Endodermal cell (in vitro differentiated cells): ENCODE data around the gene TNFRSF14. TPM values are rescaled to one million over a fixed set of nuclear protein-coding genes. Genes with fewer than 3 reads are reported as not detected.

ENCODE experiments used
- DNase-seq: peaks from one replicate; pipeline ENCODE4 v3.0.0-alpha.2; 2017
- H3K27ac ChIP-seq: 2 replicates; pipeline ENCODE4 v1.5.1; 2013; ENCODE audit warnings: mild to moderate bottlenecking, low read depth, low read length, moderate library complexity
- H3K27me3 ChIP-seq: 2 replicates; pipeline ENCODE4 v1.6.1; 2013; ENCODE audit warnings: mild to moderate bottlenecking, low read length, moderate library complexity; ENCODE audit not compliant: insufficient read depth, control insufficient read depth, poor library complexity, severe bottlenecking
- H3K36me3 ChIP-seq: 2 replicates; pipeline ENCODE4 v1.7.0; 2013; ENCODE audit warnings: mild to moderate bottlenecking, low read length, moderate library complexity; ENCODE audit not compliant: control insufficient read depth, insufficient read depth
- H3K4me1 ChIP-seq: one replicate; pipeline ENCODE4 v1.7.0; 2013; ENCODE audit warnings: low read length; ENCODE audit not compliant: control insufficient read depth, insufficient read depth
- H3K4me3 ChIP-seq: 2 replicates; pipeline ENCODE4 v1.5.1; 2013; ENCODE audit warnings: mild to moderate bottlenecking, low read length, moderate library complexity
- H3K9ac ChIP-seq: 2 replicates; pipeline ENCODE4 v1.6.1; 2013; ENCODE audit warnings: mild to moderate bottlenecking, low read length, moderate library complexity; ENCODE audit not compliant: poor library complexity, severe bottlenecking; ENCODE audit errors: extremely low read depth
- H3K9me3 ChIP-seq: 2 replicates; pipeline ENCODE4 v1.6.1; 2013; ENCODE audit warnings: mild to moderate bottlenecking, low read length, moderate library complexity; ENCODE audit not compliant: control insufficient read depth
- H3K27ac Mint-ChIP-seq: 2 replicates; pipeline ENCODE4 v1.8.0; 2020; ENCODE audit warnings: mixed read lengths
- H3K27me3 Mint-ChIP-seq: 2 replicates; pipeline ENCODE4 v1.8.0; 2021; ENCODE audit warnings: mild to moderate bottlenecking, mixed read lengths; ENCODE audit not compliant: insufficient read depth
- H3K36me3 Mint-ChIP-seq: 2 replicates; pipeline ENCODE4 v1.8.0; 2020; ENCODE audit warnings: low read depth, mixed read lengths
- H3K4me1 Mint-ChIP-seq: 2 replicates; pipeline ENCODE4 v1.8.0; 2020; ENCODE audit warnings: mixed read lengths
- H3K4me3 Mint-ChIP-seq: 2 replicates; pipeline ENCODE4 v1.8.0; 2020; ENCODE audit warnings: mild to moderate bottlenecking, moderate library complexity, mixed read lengths
- H3K9me3 Mint-ChIP-seq: 2 replicates; pipeline ENCODE4 v1.8.0; 2020; ENCODE audit warnings: mild to moderate bottlenecking, mixed read lengths
- CTCF ChIP-seq: fragments of 200-600 bp; sonication (generic); conservative IDR thresholded peaks from 2 replicates; pipeline ENCODE4 v1.5.0; 2021; ENCODE audit warnings: antibody characterized with exemption, mild to moderate bottlenecking
- WGBS, 2 experiments: methylation state at CpG; one replicate each; pipeline versions ENCODE4 v1.1.5 to v1.1.7; 2013; ENCODE audit warnings: missing lambda C conversion rate in 2 of 2, mixed read lengths in 1 of 2; ENCODE audit not compliant: insufficient coverage in 1 of 2, insufficient read length in 1 of 2; 5-methylcytosine and 5-hydroxymethylcytosine counted together
- total RNA-seq, 2 donors: library from RNA; stranded (reverse); fragmentation: NEBNext Ultra II Directional in 1 of 2; extraction: Animal tissue kit (Norgen Biotek cat#: 25700) in 1 of 2; gene quantifications; 2 replicates in 1 of 2; 3 replicates in 1 of 2; pipeline ENCODE4 v1.2.1, GENCODE V29; 2021

The TNFRSF14 gene
- total RNA-seq, 2 donors from 2014 or later: 0.29 to 0.46 TPM

- H3K4me3 ChIP-seq: no peak overlapping the region
- peak overlapping the region; percentile 66 for H3K27ac ChIP-seq
- no peaks in the 10 kb centered on the region for H3K36me3 Mint-ChIP-seq
- H3K4me1 ChIP-seq: no peaks in the 10 kb centered on the region
- no peak overlapping the region for H3K9ac ChIP-seq
- WGBS, 2 experiments: 86 to 88% methylated on average over 13 to 24 of the region's 24 CpGs
- peak overlapping the region; percentile 44 for H3K27ac Mint-ChIP-seq
- no peak for DNase-seq
- no peak for TF ChIP-seq CTCF
- no peaks in the 10 kb centered on the region for H3K9me3 ChIP-seq
- peaks cover 4% of the 10 kb centered on the region for H3K4me1 Mint-ChIP-seq
- H3K27me3 Mint-ChIP-seq: no peaks in the 10 kb centered on the region
- H3K4me3 Mint-ChIP-seq: no peak overlapping the region
- H3K36me3 ChIP-seq: no peaks in the 10 kb centered on the region
- no peaks in the 10 kb centered on the region for H3K27me3 ChIP-seq
- H3K9me3 Mint-ChIP-seq: no peaks in the 10 kb centered on the region
These were observed 709 bp downstream of the TNFRSF14 start for GRCh38 chr1:2556678-2557481.

GRCh38 chr1:2557482-2558400, 1.6 kb downstream of the TNFRSF14 start:
- 91 to 92% methylated on average over 28 to 30 of the region's 30 CpGs for WGBS, 2 experiments
- no peaks in the 10 kb centered on the region for H3K36me3 ChIP-seq
- no peaks in the 10 kb centered on the region for H3K9me3 ChIP-seq
- Mint-ChIP-seq H3K4me1 (peaks cover 4% of the 10 kb centered on the region), H3K9me3 (no peaks in the 10 kb centered on the region), H3K27me3 (no peaks in the 10 kb centered on the region), H3K36me3 (no peaks in the 10 kb centered on the region), H3K27ac (no peak overlapping the region), H3K4me3 (no peak overlapping the region)
- no peak overlapping the region for H3K27ac ChIP-seq
- H3K4me1 ChIP-seq: peaks cover 4% of the 10 kb centered on the region
- no peak for TF ChIP-seq CTCF
- no peak overlapping the region for H3K4me3 ChIP-seq
- H3K27me3 ChIP-seq: no peaks in the 10 kb centered on the region
- no peak for DNase-seq
- no peak overlapping the region for H3K9ac ChIP-seq

GRCh38 chr1:2558420-2558819, 2.2 kb downstream of the TNFRSF14 start:
- peaks cover 4% of the 10 kb centered on the region for H3K4me1 ChIP-seq
- Mint-ChIP-seq H3K27ac (no peak overlapping the region), H3K4me1 (peaks cover 6% of the 10 kb centered on the region), H3K4me3 (no peak overlapping the region), H3K9me3 (no peaks in the 10 kb centered on the region), H3K36me3 (no peaks in the 10 kb centered on the region), H3K27me3 (no peaks in the 10 kb centered on the region)
- no peak overlapping the region for H3K4me3 ChIP-seq
- H3K9ac ChIP-seq: no peak overlapping the region
- no peak overlapping the region for H3K27ac ChIP-seq
- 89% methylated on average over 6 to 12 of the region's 12 CpGs for WGBS, 2 experiments
- H3K36me3 ChIP-seq: no peaks in the 10 kb centered on the region
- no peak for TF ChIP-seq CTCF
- DNase-seq: no peak
- H3K27me3 ChIP-seq: no peaks in the 10 kb centered on the region
- H3K9me3 ChIP-seq: no peaks in the 10 kb centered on the region
